NCI-H2107 (cell line): ENCODE results near the gene MESP2.

Experiments used
- DNase-seq: peaks from one replicate; lab custom pipeline; 2025; lab: John Stamatoyannopoulos, UW

Gene MESP2

DNA sequence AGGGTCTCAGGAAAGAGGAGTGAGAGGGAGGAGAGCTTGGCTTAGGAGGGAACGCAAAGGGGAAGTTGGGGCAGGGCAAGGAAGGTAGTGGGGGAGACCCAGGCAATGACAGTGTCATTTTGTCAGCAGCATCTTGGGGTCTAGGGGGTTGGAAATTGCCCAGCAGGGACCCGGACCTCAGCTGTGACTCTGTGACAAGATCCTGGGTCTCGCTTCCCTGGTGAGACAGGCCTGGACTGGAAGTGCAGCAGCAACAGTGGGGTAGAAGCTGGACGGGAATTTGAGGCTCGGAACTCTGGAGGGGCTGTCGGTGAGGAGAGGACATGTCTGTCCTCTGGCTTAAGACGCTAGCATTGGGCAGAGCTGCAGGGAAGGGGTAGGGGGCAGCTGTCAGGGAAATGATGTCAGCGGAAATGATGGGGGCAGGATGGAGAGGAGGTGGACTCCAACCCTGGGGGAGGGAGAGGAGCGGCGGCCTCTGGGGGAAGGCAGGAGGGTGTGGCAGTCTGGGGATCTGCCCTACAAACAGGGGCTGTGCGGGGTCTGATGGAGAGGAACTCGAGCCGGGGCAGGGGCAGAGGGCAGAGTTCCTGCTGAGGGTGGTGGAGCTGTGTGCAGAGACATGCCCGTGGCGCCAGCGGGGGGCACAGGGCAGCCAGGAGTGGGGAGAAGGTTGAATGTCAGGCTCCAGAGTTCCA is 26.2 kb downstream of the MESP2 start:
- no peak for DNase-seq

DNA sequence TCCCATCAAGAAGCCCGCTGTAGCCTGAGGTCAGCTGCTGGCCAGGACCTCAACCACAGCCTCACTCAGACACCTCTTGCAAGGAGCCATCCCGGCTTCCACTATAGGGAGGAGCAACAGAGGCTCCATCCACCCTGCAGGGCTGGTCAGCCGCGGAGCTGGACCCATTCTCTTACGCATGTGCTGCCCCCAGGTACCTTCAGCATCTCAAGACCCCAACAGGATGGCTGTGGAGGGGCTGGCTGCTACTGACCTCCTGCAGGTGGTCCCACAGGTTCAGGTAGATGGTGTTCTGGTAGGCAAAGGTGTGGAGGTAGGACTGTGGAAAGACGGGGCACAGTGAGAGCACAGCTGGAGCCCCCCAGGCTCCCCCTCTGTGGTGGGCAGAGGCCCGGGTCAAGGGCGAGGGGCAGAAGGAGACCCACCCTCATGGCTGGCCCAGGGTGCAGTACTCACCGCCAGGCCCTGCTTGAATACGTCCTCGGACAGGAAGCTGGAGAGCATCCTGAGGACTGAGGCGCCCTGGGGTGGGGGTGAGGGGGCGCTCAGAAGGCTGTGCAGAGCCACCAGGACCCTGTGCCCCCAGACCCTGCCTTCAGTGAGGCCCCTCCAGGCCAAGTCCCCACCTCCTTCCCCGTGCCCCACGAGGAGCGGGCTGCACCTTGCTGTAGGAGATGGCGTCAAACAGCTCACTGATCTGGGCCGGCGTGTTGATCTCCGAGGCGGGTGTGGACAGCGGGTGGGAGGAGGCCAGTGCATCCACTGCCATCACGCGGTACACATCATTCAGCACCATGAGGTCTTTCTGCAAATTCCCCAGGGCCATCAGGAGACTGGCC is 27.1 kb downstream of the MESP2 start:
- no peak for DNase-seq

DNA sequence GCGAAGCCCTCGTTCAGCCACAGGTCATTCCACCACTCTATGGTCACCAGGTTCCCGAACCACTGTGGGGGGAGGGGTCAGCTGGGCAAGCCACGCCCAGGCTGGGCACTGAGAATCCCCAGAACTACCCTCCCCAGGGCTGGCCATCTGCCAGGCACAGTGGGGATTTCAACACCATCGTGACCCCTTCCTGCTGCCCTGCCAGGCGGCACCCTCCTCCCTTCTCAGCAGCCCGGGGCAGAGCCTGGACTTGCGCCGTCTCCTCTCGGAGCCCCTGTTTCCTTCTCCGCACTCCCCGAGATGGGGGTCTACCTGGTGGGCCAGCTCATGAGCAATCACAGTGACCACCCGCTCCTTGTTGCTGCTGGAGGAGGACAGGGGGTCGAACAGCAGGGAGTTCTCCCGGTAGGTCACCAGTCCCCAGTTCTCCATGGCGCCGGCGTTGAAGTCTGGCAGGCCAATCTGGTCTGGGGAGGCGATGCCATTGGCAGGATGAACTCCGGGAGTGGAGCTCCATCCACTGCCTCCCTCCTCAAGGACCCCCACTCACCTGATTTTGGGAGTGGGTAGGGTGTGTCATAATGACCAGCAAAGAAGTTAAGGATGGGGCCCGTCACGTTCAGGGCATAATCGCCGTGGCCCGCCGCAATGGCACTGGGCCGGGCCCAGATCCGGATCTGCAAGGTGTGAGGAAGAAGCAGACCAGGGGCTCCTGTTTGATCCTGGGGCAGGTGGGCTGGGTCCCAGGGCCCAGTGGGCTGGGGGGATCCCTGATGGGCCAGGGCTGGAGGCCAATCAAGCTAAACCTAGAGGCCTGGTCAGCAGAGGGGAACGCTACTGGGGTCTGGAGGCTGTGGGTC is 28.0 kb downstream of the MESP2 start:
- DNase-seq, result no peak

DNA sequence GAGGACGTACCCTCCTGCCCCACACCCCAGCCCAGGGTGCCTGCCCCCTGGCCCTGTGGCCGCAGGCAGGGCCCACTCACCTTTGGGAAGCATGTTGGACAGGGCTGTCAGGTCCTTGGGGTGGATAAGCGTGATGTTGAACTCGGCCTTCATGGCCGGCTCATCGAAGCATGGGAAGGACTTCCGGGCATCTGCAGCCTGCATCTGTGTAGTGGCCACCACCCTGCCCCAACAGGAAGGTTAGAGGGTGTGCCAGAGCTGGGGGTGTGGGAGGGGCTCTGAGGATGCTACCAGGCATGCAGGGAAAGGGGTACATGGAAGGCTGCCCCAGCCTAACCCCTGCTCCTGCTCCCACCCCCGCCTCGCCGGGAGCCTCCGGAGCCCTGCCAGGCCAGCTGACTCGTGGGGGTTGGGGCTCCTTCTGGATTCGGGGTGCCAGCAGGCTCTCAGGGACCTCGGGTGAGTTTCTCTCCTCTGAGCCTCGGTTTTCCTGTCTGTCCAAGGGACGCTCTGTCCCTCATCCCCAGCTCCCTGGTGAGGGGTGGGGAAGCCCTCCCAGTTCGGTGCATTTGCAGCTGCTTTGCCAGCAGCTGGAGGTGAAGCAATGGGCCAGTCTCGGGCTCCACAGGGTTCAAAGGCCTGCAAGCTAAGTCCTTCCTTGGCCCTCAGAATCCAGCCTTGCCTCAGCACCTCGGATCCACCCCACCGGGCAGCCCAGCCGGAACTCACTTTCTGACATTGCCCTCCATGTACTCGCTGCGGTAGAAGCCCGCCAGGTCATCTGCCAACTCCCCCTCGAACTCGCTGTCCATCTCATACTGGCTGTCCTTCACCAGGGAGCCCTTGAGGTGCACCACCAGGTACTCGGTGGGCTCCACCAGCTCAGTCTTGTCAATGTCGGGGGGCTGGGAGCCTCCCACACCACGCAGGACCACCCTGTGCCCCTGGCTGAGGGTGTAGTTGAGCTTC is 29.4 kb downstream of the MESP2 start:
- DNase-seq, result no peak

DNA sequence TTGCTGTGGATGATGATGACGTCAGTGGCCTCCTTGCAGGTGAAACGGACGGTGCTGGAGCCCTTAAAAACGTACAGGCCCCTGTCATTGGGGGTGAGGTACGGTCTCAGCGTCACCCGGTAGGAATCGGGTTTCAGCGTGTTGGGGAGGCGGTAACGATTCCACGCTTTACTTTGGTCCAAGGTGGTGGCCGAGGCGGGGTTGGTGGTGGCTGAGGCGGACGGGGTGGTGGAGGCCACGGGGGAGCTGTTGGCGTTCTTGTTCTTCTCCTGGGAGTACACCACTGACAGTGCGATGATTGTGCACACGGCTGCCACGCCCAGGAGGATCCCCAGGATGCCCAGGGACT is 30.1 kb downstream of the MESP2 start:
- no peak for DNase-seq

DNA sequence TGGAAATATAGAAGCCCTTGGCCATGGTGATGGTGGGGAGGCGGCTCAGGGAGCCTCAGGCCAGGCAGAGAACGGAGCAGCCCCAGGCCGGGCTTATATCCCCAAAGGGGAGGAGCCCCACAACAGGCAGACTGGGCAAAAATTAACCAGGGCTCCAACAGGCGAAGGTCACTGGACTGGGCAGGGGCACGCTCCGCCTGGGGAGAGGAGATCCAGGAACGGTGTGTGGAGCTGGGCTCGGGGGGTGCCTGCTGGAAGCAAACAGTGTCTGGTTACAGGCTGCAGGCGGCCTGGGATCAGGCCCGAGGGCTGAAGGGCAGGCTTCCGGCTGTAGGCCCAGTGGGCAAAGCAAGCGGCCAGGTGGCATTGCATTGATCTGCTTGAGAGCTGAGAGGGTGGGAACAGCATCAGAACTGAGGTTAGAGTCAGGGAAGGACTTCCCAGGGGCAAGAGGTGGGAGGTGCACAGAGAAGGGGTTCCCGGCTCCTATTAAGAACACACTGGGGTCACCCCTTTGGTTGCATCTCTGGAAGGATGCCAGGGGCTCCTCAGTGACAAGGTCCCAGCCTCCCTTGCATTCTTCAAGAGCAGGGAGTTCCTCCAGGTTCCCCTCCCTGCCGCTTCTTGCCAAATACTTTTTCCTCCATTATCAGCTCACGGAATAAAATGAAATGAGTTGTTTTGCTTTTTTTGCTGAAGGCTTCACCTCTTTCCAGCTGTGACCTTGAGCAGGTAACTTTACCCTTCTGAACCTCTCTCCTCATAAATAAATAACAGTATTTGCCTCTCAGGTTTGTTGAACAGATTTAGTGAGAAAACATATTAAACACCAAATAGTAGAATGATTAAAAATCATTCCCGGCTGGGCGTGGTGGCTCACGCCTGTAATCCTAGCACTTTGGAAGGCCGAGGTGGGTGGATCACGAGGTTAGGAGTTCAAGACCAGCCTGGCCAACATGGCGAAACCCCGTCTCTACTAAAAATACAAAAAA is 30.7 kb downstream of the MESP2 start:
- DNase-seq, result no peak

DNA sequence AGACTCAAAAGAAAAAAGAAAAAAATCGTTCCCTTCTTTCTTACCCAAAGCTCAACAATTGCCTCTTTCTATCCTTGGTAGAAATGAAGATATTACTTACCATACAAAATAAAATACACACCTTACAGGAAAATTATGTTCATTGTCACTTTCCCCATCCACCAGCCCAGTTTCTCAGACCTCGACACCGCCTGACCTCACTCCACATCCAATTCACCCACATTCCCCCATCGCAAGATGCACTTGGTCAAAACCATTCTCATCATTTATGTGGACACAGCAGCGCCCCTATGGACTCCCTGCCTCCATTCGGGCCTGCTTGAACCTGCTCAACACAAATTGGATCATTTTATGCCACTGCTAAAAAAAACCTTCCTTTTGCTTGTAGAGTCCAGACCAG is 31.6 kb downstream of the MESP2 start:
- no peak for DNase-seq

DNA sequence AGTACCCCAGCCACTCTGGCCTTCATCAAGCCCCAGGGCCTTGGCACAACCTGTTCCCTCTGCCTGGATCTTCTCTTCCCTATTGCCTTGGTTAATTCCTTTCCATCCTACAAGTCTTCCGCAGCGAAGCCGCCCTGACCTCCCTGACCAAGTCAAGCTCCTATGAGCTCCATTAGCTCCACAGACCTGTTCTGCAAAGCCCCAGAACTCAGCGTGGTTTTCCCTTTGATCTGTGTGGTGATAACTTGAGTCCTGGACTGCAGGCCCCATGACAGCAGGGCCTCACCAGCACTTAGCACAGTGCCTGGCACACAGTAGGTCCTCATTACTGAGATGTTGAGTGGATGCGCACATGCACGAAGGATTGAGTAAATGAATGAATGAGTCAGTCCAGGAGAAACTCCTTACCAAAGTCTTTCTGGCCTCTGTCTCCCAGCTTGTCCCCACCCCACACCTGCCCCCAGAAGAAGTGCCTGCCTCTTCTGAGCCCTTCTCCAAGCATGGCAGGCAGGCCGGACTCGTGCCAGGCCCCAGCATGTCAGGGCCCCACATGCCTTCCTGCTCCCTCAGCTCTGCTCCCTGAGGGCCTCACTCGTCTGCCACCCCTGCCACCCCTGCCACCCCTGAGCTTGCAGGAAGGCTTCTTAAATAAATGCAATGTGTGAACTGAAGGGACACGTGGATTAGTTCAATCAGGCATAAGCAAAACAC is 32.2 kb downstream of the MESP2 start:
- DNase-seq, result no peak

DNA sequence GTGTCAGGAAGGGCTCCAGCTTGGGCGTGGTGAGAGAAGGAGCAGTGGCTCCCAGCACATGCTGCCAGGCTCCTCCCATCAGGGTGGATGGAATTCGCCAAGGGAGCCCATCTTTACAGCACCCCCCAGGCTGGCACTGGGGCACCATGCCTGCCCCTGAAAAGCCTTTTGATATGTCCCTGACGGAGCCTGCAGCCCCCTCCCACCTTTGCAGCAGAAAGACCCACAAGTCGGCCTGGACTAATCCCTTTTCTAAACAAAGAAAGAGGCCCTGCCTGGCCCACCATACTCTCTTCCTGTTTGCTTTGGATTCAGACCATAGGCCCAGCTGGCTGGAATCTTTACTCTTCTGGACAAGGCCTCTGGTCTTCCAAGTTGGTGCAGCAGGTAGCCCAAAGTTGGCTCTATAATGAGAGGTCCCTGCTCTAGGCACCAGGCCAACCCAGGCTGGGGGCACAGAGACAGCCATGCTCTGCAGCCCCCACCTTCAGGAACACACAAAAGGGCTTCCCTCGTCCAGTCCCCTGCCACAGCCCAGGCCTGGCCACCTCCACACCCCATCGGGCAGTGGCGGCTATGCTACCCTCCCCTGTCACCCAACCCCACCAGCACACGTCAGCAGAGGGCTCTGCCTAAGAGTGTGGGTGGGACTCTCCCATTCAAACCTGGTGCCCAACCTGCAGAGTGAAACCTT is 33.1 kb downstream of the MESP2 start:
- DNase-seq, result no peak

DNA sequence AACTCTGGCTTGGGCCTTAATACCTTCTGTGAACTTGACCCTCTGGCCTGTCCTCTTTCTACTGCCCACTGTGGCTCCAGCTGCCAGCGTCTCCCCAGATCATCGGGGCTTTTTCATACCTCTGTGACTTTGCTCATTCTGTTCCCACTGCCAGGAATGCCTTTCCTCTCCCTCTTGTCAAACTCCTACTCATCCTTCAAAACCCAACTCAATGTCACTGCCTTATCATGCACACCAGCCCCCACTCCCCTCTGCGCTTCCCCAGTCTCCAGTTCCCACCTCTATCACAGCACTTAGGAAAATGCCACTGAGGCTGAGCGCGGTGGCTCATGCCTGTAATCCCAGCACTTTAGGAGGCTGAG is 33.6 kb downstream of the MESP2 start:
- no peak for DNase-seq

DNA sequence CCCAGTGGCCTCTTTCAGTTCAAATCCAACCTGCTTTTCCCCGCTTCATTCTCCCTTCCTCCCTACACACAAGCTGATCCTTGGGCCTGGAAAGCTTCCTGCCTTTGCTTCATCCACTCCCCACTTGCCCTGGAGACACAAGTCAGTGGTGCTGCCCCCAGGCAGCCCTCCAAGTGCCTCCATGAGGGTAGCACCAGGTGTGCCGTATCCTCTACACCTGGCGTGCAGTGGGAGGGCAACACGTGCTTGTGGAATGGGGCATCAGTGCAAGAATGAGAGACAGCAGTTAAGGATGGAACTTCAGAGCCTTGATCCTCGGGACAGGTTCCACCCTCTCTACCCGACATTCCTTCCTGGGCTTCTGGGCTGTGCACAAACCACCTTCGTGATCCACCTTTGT is 34.7 kb downstream of the MESP2 start:
- no peak for DNase-seq

DNA sequence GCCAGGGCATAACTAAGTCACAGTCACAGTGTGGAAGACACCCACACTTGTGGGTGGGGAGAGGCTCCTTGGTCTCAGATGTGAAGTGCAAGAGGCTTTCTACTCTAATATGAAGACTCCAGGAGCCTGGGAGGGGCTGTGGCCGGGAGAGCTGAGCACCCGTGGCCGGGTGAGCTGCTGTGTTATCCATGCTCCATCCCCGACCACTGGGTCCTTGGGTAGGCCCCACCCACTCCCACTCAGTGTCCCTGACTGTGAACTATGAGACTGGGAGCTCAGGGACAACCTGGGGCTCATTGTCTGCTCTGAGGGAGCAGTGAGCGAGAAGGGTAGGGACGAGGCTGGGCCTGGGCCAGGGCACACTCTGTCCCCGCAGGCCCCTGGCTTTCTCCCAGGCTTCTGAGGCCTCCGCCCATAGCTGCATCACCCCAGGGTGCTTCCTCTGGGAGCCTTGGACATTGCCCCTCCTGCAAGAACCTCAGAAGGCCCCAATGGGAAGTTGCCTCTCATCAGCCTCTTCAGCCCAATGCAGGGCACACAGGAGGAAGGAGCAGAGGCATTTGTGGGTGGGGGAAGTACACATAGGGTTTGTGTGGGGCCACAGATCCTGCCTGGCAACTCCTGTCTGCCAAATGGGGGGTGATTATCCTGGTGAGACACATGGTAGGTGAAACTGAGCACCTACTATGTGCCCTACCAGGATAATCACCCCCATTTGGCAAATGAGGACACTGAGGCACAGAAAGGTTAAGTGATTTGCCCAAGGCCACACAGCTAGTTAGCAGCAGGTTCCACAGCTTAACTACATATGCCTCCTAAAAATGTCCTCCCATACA is 36.1 kb downstream of the MESP2 start:
- DNase-seq, result no peak

DNA sequence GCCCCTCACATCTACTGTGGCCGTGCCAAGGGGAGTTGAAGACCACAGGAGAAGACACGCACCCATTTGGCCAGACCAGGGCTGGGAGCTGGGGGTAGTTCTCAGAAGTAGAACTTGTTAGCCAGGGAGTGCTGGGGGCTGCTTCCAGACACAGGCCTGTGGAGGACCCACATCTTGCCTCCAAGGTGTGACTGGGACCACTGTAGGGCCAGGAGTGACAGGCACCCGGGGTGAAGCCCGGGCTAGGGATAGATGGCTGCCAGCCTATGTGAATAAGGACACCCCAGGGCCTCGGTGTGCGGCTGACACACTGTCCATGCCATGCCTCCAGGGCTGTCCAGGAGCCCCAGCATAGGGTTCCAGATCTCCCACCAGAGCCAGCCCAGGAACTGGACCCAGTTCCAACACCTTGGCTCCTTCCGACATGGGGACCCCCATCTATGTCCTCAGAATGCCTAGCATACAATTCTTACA is 36.8 kb downstream of the MESP2 start:
- DNase-seq, result no peak

DNA sequence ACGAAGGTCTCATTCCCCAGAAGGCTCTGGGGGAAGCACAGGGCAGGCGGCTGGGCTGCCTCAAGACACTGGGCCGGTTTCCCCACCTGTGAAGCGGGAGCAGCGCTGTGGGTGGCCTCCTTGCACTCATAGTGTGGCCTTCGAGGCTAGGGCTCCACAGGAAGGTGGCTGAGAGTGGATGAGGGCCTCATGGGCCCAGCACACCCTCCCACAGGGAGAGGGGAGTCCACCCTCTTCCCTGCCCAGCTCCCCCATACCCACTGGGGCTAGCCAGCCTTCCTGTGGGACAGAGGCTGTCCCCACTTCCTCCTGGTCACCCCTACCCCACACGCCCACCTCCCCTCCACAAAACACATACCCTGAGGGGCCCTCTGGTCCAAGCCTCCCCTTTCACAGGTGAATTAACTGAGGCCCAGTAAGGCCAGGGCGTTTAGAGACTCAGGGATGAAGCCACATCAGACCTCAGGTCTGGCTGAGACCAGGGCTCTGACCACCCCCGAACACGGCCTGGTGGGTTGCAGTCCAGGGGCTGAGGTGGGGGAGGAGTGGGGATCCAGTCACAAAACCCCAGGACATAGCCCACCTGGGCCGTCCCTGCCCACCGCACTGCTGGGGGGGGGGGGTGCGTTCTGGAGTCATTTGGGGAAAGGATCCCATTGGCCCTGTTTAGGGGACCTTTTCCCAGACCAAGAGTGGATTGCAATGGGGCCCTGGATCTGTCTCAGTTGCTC is 37.4 kb downstream of the MESP2 start:
- no peak for DNase-seq

DNA sequence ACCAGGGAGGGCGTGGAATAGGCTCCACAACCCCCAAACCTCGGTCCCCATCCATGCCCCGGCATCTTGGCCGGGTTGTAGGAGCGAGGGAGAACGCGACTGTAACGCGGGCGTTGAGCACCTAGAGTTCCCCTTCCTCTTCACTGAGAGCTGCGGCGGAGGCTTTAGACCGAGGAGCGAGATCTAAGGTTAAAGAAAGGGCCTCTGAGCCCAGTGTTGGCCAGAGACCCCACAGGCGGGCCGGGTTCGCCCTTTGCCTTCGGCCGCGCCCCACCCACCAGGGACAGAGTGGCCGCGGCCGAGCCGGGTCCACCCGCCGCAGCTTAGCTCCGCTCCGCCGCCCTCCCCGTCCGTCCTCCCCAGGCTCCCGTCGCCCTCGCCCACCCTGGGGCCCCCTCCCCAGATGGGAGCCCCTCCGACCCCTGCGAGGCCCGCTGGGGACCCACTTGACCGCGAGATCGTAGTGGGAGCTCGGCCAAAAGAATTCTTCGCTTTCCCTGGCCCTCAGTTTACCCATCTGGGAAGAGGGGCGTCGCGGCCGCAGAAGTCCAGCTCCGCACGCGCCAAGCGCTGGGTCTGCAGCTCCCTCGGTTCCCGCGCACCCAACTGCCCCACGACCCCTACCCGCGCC is 38.1 kb downstream of the MESP2 start:
- no peak for DNase-seq

DNA sequence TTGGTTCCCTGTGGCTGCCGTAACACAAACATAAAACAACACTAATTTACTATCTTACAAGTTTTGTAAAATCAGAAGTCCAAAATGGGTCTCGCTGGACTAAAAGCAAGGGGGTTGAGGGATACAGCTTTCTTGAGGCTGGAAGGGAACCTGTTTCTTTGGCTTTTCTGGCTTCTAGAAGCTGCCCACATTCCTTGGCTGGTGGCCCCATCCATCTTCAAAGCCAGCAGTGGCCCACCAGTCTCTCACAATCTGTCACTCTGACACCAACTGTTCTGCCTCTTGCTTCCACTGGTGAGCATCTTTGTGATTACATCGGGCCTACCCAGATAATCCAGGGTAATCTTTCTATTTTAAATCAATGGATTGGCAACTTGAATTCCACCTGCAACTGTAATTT is 39.6 kb downstream of the MESP2 start:
- DNase-seq, result no peak

DNA sequence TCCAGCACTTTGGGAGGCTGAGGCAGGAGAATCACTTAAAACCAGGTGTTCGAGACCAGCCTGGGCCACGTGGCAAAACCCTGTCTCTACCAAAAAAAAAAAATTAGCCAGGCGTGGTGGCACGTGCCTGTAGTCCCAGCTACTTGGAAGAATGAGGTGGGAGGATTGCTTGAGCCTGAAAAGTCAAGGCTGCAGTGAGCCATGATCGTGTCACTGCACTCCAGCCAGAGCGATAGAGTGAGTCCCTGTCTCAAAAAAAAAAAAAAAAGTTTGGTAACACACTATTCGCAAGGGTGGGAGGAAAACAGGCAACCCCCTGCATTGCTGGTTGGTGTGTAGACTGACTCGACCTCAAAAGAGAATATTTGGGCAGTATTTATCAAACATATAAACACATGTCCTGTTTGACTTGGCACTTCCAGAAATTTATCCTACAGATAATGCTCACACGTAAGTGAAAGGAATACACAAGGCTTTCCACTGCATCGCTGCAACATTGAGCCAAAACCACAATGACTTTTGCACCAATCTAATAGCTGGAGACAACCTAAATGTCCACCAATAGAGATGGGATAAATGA is 41.7 kb downstream of the MESP2 start:
- DNase-seq, result no peak
